Stomach smooth muscle (tissue), 2 donors: Measurements from ENCODE around the gene ACAN.

ENCODE experiments used
- H3K27ac ChIP-seq: one replicate; pipeline ENCODE4 v1.7.0; 2013; ENCODE audit warnings: mild to moderate bottlenecking, low read length, inconsistent platforms
- H3K27me3 ChIP-seq, 2 donors: one replicate each; pipeline ENCODE4 v1.7.0; 2013; ENCODE audit warnings: low read length in 2 of 2; ENCODE audit not compliant: insufficient read depth in 2 of 2, control insufficient read depth in 1 of 2
- H3K36me3 ChIP-seq, 2 donors: one replicate each; pipeline ENCODE4 v1.7.0; 2013; ENCODE audit warnings: low read length in 2 of 2; ENCODE audit not compliant: control insufficient read depth in 2 of 2, insufficient read depth in 2 of 2
- H3K4me1 ChIP-seq: one replicate; pipeline ENCODE4 v1.7.0; 2013; ENCODE audit warnings: low read length; ENCODE audit not compliant: control insufficient read depth, insufficient read depth
- H3K4me3 ChIP-seq, 2 donors: one replicate each; pipeline ENCODE4 v1.7.0; 2013; ENCODE audit warnings: low read length in 2 of 2
- H3K9ac ChIP-seq, 2 donors: one replicate each; pipeline ENCODE4 v1.7.0; 2013; ENCODE audit warnings: low read length in 2 of 2, mild to moderate bottlenecking in 1 of 2
- H3K9me3 ChIP-seq, 2 donors: one replicate each; pipeline ENCODE4 v1.7.0; 2013; ENCODE audit warnings: low read length in 2 of 2; ENCODE audit not compliant: control insufficient read depth in 2 of 2
- donor health status: healthy.
- donor health status: Pancreatic carcinoma.

The ACAN gene

DNA sequence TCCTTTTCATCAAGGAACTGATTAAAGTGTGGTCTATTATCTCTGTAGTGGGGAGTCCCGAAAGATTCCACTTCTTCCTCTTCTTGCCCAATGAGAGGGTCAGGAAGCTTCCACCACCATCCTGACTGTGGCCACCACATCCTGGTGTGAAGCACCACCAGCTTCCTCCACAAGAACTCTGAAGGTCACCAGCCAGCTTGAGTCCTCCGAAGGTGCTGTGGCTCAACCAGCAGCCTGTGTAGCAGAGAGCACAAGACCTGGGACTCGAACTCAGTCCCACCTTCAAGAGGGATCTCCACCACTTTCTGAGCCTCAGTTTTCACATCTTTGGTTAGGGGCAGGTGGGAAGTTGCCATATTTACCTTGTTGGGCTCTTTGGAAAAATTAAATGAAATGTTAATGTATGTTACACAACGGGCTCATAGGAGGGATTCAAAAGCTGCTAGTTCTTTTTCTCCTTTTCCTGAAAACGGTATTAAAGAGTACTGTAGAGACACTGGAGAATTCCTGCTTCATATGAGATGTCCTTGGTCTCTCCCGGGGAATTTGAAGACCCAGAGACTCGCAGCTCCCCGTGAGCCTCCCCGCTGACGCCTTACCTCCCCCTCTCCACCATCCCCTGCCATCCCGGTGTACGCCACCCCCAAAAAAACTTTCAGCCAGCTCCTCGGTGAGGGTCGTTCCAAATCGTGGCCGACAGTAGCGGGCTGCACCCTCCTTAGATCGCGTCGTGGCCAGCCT lies 816 bp upstream of the ACAN start:
- no peak overlapping the region for H3K27ac ChIP-seq
- H3K4me1 ChIP-seq: peaks cover 3% of the 10 kb centered on the region
- H3K36me3 ChIP-seq: no peaks in the 10 kb centered on the region
- peaks cover 29 to 31% of the 10 kb centered on the region in 2 donors for H3K27me3 ChIP-seq
- H3K4me3 ChIP-seq: no peak overlapping the region
- no peaks in the 10 kb centered on the region for H3K9me3 ChIP-seq
- H3K9ac ChIP-seq: no peak overlapping the region

DNA sequence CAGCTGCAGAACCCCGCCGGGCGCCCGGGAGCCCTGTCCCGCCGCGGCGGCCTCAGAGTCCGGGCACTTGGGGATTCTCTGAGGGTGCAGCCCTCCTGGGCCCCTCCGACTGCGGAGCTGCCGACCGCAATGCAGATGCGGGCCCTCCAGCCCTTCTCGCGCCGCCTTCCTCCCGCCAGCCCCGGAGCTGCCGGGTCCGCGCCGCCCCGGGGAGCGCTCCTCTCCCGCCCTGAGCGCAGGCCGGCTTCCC lies 320 bp upstream of the ACAN start:
- Histone ChIP-seq H3K36me3 (no peaks in the 10 kb centered on the region), H3K4me1 (peaks cover 3% of the 10 kb centered on the region), H3K9me3 (no peaks in the 10 kb centered on the region), H3K4me3 (no peak overlapping the region), H3K9ac (no peak overlapping the region), H3K27me3 (peaks cover 29 to 33% of the 10 kb centered on the region in 2 donors), H3K27ac (no peak overlapping the region)

DNA sequence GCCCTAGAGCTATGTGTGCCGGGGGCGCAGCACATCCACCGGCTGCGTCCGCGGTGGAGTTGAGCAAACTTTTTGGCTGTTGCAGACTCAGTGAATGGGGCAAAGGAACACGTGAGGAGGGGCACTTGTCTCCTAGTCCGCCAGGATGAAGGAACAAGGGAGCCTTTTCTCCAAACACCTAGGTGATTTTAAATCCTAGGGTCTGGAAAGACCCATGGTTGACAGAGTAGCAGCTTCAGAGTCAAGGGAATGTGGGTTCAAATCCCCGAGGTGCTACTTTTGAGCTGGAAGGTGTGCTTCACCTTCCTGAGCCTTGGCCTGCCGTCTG lies 648 bp downstream of the ACAN start:
- no peaks in the 10 kb centered on the region for H3K9me3 ChIP-seq
- H3K27ac ChIP-seq: no peak overlapping the region
- peaks cover 27 to 33% of the 10 kb centered on the region in 2 donors for H3K27me3 ChIP-seq
- H3K4me3 ChIP-seq: no peak overlapping the region
- H3K36me3 ChIP-seq: no peaks in the 10 kb centered on the region
- peaks cover 3% of the 10 kb centered on the region for H3K4me1 ChIP-seq
- H3K9ac ChIP-seq: no peak overlapping the region

DNA sequence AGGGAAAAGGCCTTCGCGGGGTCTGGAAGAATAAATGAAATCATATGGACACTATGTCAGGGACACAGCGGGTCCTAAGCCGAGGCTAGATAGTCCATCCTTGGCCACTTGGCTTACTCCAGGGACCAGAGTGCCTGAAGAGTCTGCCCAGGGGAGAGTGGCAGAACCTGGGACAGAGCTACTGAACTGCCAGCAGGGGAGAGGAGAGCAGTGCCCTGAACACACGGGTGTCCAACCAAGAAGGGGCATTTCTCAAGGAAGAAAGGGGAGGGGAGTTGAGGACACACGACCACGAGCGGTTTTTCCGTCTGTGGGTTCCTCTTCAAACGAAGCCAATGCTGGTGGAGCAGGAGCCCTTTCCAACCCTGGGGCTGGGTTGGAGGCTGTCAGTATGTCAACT lies 1.0 kb downstream of the ACAN start:
- Histone ChIP-seq H3K27me3 (peaks cover 23 to 33% of the 10 kb centered on the region in 2 donors), H3K4me1 (peaks cover 3% of the 10 kb centered on the region), H3K27ac (no peak overlapping the region), H3K9me3 (no peaks in the 10 kb centered on the region), H3K4me3 (no peak overlapping the region), H3K9ac (no peak overlapping the region), H3K36me3 (no peaks in the 10 kb centered on the region)

DNA sequence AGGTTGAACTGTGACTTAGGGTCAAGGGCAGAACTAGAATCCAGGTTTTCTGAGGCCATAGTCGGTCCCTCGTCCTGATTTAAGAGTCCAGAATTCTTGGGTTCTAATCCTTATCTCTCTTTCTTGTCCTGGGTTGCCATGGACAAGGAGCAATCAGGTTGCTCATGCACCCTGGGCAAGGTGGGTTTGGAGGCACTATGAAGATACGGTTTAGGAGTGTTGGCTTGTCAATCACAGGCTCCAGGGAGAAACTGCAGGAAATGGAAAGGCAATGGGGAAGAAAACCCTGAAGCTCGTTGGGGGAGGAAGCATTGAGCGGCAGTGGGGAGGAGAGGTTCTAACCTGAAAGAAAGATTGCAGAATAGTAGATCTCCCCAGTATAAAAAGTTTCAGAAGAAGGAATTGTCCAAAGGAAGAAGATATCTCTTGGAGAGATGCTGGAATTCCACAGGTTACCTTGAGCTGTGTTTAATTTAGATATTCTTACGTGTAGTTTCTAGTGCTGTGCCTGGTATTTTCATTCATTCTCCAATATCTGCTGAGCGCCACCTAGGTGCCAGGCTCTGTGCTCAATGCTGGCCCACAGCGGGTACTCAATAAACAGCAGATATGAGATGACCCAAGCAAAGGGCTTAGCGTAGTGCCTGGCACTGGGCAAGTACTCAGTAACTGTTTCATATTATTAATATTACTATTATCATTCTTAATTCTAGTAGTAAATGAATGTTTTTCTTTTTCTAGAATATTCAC lies 2.0 kb downstream of the ACAN start:
- H3K9ac ChIP-seq: no peak overlapping the region
- H3K27ac ChIP-seq: no peak overlapping the region
- no peaks in the 10 kb centered on the region for H3K9me3 ChIP-seq
- no peaks in the 10 kb centered on the region for H3K36me3 ChIP-seq
- H3K27me3 ChIP-seq: peaks cover 24 to 28% of the 10 kb centered on the region in 2 donors
- H3K4me3 ChIP-seq: no peak overlapping the region
- peaks cover 3% of the 10 kb centered on the region for H3K4me1 ChIP-seq

DNA sequence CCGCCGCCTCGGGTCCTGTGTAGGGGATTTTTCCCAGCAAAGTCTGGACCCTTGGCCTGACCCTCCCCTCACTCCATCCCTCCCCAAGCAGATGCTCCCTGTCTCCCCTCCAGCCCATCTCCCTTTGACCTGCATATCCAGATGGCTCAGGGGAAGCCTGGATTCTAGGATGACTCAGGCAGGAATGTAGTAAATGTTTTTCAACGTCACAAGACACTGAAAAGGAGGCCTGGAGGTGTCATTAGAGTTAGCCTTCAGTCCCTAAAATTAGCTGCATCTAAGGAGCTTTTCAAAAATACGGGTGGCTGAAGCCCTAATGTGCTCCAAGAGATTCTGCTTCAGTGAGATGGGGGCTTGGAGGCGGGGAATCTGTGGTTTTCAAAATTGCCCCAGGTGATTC lies 7.2 kb downstream of the ACAN start:
- Histone ChIP-seq H3K9ac (no peak overlapping the region), H3K27me3 (peaks cover 2 to 16% of the 10 kb centered on the region in 2 donors), H3K4me3 (no peak overlapping the region), H3K27ac (no peak overlapping the region), H3K9me3 (no peaks in the 10 kb centered on the region), H3K36me3 (no peaks in the 10 kb centered on the region), H3K4me1 (no peaks in the 10 kb centered on the region)

DNA sequence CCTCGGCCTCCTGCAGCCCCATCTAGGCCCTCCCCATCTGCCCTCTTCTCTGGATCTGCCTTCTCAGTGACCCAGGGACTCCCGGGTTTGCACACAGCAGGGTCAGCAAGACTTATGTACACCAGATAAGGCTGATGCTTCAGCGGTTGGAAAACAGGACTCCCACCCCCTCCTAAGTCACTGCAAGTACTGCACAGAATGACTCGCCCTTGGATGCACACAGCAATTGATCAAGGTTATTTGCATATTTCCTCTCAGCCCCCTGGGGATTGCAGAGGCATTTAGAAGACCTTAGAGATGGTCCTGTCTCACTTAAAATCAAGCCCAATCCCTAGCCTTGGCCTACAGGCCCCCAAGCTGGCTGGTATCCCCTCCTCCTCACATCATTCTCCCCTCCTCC lies 8.9 kb downstream of the ACAN start:
- Histone ChIP-seq H3K9ac (no peak overlapping the region), H3K27ac (no peak overlapping the region), H3K4me3 (no peak overlapping the region), H3K36me3 (no peaks in the 10 kb centered on the region), H3K27me3 (peaks cover 2 to 12% of the 10 kb centered on the region in 2 donors), H3K4me1 (no peaks in the 10 kb centered on the region), H3K9me3 (no peaks in the 10 kb centered on the region)

DNA sequence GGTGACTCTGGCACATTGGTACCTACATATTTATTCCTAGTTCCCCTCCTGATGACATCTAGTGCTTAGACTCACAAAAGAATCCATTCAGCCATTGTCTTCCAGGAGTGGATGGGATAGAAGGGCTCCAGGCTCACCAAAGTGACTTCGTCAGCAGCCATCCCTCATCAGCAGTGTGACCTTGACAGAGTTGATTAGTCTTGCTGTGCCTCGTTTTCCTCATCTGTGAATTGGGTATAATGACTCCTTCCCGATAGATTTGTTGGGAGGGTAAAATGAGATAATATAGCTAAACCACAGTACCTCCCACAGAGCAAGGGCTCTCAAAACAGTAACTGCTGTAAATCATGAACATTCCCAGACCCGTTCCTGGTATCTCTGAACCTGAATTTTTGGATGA lies 10.7 kb downstream of the ACAN start:
- H3K9ac ChIP-seq: no peak overlapping the region
- H3K4me1 ChIP-seq: no peaks in the 10 kb centered on the region
- H3K36me3 ChIP-seq: no peaks in the 10 kb centered on the region
- peaks cover 2 to 10% of the 10 kb centered on the region in 2 donors for H3K27me3 ChIP-seq
- no peak overlapping the region for H3K4me3 ChIP-seq
- H3K9me3 ChIP-seq: no peaks in the 10 kb centered on the region
- H3K27ac ChIP-seq: no peak overlapping the region

DNA sequence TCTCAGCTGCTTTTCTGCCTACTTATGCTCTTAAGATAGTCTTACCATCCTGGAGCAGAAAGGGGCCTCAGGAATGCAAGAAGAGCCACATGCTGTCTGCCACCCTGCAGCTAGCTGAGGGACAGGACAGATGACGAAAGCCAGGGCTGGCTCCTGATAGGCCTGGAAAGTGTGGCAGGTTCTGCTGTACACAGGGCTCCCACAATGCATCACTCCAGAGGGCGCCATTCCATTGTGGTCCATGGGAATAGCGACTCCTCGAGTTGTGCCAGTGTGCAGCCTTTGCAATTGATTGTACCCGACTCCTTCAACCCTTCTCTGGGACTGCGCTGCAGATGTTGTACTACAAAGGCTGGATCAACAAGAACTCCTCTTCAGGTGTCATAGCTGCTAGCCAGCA lies 11.2 kb downstream of the ACAN start:
- H3K4me3 ChIP-seq: no peak overlapping the region
- H3K27ac ChIP-seq: no peak overlapping the region
- H3K4me1 ChIP-seq: no peaks in the 10 kb centered on the region
- H3K9ac ChIP-seq: no peak overlapping the region
- peaks cover 2 to 10% of the 10 kb centered on the region in 2 donors for H3K27me3 ChIP-seq
- no peaks in the 10 kb centered on the region for H3K36me3 ChIP-seq
- no peaks in the 10 kb centered on the region for H3K9me3 ChIP-seq

DNA sequence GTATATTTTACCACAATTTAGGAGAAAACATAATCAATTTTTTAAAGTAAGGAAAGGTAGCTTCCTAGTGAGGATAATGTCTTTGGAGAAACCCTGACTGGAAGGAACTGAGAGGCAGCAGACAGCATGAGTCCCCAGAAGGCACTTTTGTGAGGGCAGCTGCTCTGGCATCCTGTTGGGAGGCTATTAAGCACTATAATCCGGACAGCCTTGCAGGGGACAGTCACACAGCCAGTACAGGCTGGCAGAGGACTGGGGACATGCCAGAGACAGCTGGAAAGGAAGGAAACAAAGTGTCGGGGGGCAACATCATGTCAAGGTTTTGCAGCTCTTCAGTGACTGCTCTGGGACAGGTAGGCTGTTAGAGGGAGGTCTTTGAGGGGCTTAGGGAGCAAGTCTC lies 15.7 kb downstream of the ACAN start:
- Histone ChIP-seq H3K4me1 (no peaks in the 10 kb centered on the region), H3K9ac (no peak overlapping the region), H3K36me3 (no peaks in the 10 kb centered on the region), H3K27ac (no peak overlapping the region), H3K4me3 (no peak overlapping the region), H3K9me3 (no peaks in the 10 kb centered on the region), H3K27me3 (peaks cover 2 to 9% of the 10 kb centered on the region in 2 donors)

DNA sequence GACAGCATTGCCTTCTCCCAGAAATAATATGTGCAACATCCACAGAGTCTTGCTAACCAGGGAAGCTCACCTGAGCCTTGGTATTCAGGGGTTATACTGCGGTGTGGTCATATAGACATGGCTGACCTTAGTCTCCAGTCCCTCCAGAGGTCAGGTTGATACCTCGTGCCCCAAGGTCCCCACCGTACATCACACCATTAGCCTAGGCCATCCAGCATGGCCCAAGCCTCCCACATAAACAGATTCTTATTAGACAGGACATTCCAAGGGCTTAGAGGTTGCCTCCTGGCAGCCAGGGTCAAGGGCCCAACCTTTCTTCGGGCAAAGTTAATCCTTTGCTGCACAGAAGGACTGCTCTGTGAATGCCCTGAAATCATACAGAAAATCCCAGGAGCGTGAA lies 18.8 kb downstream of the ACAN start:
- no peaks in the 10 kb centered on the region for H3K4me1 ChIP-seq
- peaks cover 2 to 9% of the 10 kb centered on the region in 2 donors for H3K27me3 ChIP-seq
- no peak overlapping the region for H3K27ac ChIP-seq
- H3K9ac ChIP-seq: no peak overlapping the region
- H3K9me3 ChIP-seq: no peaks in the 10 kb centered on the region
- H3K4me3 ChIP-seq: no peak overlapping the region
- no peaks in the 10 kb centered on the region for H3K36me3 ChIP-seq
